BLaER1 treated with 17β-estradiol and CSF1 and Interleukin-3, amounts not matched to agents 10 nM and 100 nM (cell line): ENCODE results near the gene AUTS2.

ENCODE experiments used
- H3K27ac ChIP-seq, 11 experiments: shearing (Covaris generic); formaldehyde crosslinking; 2 replicates each; pipeline ENCODE4 v1.8.1; 2022
- H3K27me3 ChIP-seq, 11 experiments: shearing (Covaris generic); formaldehyde crosslinking; 2 replicates each; pipeline ENCODE4 v1.8.1; 2022
- H3K36me3 ChIP-seq, 11 experiments: shearing (Covaris generic); formaldehyde crosslinking; 2 replicates each; pipeline ENCODE4 v1.8.1; 2022
- H3K4me1 ChIP-seq, 10 experiments: shearing (Covaris generic); formaldehyde crosslinking; 2 replicates each; pipeline ENCODE4 v1.8.1; 2022
- H3K4me2 ChIP-seq, 11 experiments: shearing (Covaris generic); formaldehyde crosslinking; 2 replicates each; pipeline ENCODE4 v1.8.1; 2022
- H3K4me3 ChIP-seq, 10 experiments: shearing (Covaris generic); formaldehyde crosslinking; 2 replicates each; pipeline ENCODE4 v1.8.1; 2022
- H3K9ac ChIP-seq, 11 experiments: shearing (Covaris generic); formaldehyde crosslinking; 2 replicates each; pipeline ENCODE4 v1.8.1; 2022
- H3K9me3 ChIP-seq, 11 experiments: shearing (Covaris generic); formaldehyde crosslinking; replicated peaks in 1 of 11; 2 replicates each; pipeline ENCODE4 v1.8.1; 2022
- H4K20me1 ChIP-seq, 11 experiments: shearing (Covaris generic); formaldehyde crosslinking; 2 replicates each; pipeline ENCODE4 v1.8.1; 2022
- Cebpa-rat ChIP-seq, 11 experiments: shearing (Covaris generic); IDR thresholded peaks; 2 replicates each; pipeline ENCODE4 v1.8.1; 2022

AUTS2 gene

GRCh38 chr7:70580161-70580560, 981.9 kb downstream of the AUTS2 start:
- Histone ChIP-seq H3K9ac (no peak overlapping the region), H3K4me2 (peak overlapping the region in 10 of 11 experiments; percentile 17 to 59 (median 44); a peak in 17 of 22 replicates)

GRCh38 chr7:70582927-70583895, 984.9 kb downstream of the AUTS2 start:
- no peak overlapping the region for H3K9ac ChIP-seq
- H3K4me2 ChIP-seq: peak overlapping the region in 4 of 11 experiments; percentile 8 to 30 (median 15); a peak in 4 of 22 replicates
- H3K9me3 ChIP-seq: peaks cover 0 to 8% (median 2%) of the 10 kb centered on the region in 11 experiments; a peak in 9 of 22 replicates
- H3K36me3 ChIP-seq: peaks cover 0 to 15% (median 4%) of the 10 kb centered on the region in 11 experiments; a peak in 7 of 22 replicates
- no peak overlapping the region for H3K27ac ChIP-seq
- no peaks in the 10 kb centered on the region for H4K20me1 ChIP-seq
- H3K27me3 ChIP-seq: no peaks in the 10 kb centered on the region
- no peak for TF ChIP-seq Cebpa-rat (IDR thresholded peaks at IDR 0.05)
- peaks cover 10 to 30% (median 14%) of the 10 kb centered on the region in 10 experiments; a peak in 19 of 20 replicates for H3K4me1 ChIP-seq
- no peak overlapping the region for H3K4me3 ChIP-seq

More at GRCh38 chr7:70580161-70580560, 981.9 kb downstream of the AUTS2 start:
- H3K36me3 ChIP-seq: peaks cover 0 to 19% (median 4%) of the 10 kb centered on the region in 11 experiments; a peak in 6 of 22 replicates
- peaks cover 10 to 39% (median 17%) of the 10 kb centered on the region in 10 experiments for H3K4me1 ChIP-seq
- H3K9me3 ChIP-seq: peaks cover 0 to 23% (median 6%) of the 10 kb centered on the region in 11 experiments; a peak in 10 of 22 replicates
- TF ChIP-seq Cebpa-rat (IDR thresholded peaks at IDR 0.05): no peak
- no peak overlapping the region for H3K27ac ChIP-seq
- H3K27me3 ChIP-seq: no peaks in the 10 kb centered on the region
- H3K4me3 ChIP-seq: no peak overlapping the region
- no peaks in the 10 kb centered on the region for H4K20me1 ChIP-seq

- H3K4me2 ChIP-seq: no peak overlapping the region
- peaks cover 10 to 30% (median 14%) of the 10 kb centered on the region in 10 experiments; a peak in 19 of 20 replicates for H3K4me1 ChIP-seq
- H4K20me1 ChIP-seq: no peaks in the 10 kb centered on the region
- peaks cover 0 to 15% (median 4%) of the 10 kb centered on the region in 11 experiments; a peak in 7 of 22 replicates for H3K36me3 ChIP-seq
- H3K9ac ChIP-seq: no peak overlapping the region
- H3K4me3 ChIP-seq: no peak overlapping the region
- H3K27ac ChIP-seq: no peak overlapping the region
- H3K9me3 ChIP-seq: no peaks in the 10 kb centered on the region
- no peak for TF ChIP-seq Cebpa-rat (IDR thresholded peaks at IDR 0.05)
- H3K27me3 ChIP-seq: no peaks in the 10 kb centered on the region
Measured at GRCh38 chr7:70583965-70584883, 985.9 kb downstream of the AUTS2 start.

- H3K36me3 ChIP-seq: peaks cover 0 to 13% (median 3%) of the 10 kb centered on the region in 11 experiments; a peak in 7 of 22 replicates
- H3K9ac ChIP-seq: no peak overlapping the region
- no peaks in the 10 kb centered on the region for H3K9me3 ChIP-seq
- no peaks in the 10 kb centered on the region for H3K27me3 ChIP-seq
- no peaks in the 10 kb centered on the region for H4K20me1 ChIP-seq
- H3K27ac ChIP-seq: no peak overlapping the region
- H3K4me1 ChIP-seq: peaks cover 2 to 24% (median 6%) of the 10 kb centered on the region in 10 experiments; a peak in 17 of 20 replicates
- H3K4me2 ChIP-seq: no peak overlapping the region
- TF ChIP-seq Cebpa-rat (IDR thresholded peaks at IDR 0.05): no peak
- H3K4me3 ChIP-seq: no peak overlapping the region
Measured at GRCh38 chr7:70585071-70585470, 986.8 kb downstream of the AUTS2 start.

- Histone ChIP-seq H3K4me1 (peaks cover 0 to 24% (median 4%) of the 10 kb centered on the region in 10 experiments; a peak in 6 of 20 replicates), H3K4me2 (no peak overlapping the region)
Measured at GRCh38 chr7:70586822-70587221, 988.5 kb downstream of the AUTS2 start.

GRCh38 chr7:70587739-70588138, 989.5 kb downstream of the AUTS2 start:
- Histone ChIP-seq H3K27me3 (no peaks in the 10 kb centered on the region), H3K4me3 (no peak overlapping the region), H3K9ac (no peak overlapping the region), H3K36me3 (peaks cover 0 to 7% (median 0%) of the 10 kb centered on the region in 11 experiments; a peak in 2 of 22 replicates), H3K4me2 (no peak overlapping the region), H3K9me3 (no peaks in the 10 kb centered on the region), H4K20me1 (no peaks in the 10 kb centered on the region), H3K4me1 (peaks cover 0 to 17% (median 4%) of the 10 kb centered on the region in 10 experiments; a peak in 6 of 20 replicates), H3K27ac (no peak overlapping the region)
- no peak for TF ChIP-seq Cebpa-rat (IDR thresholded peaks at IDR 0.05)

More at GRCh38 chr7:70586822-70587221, 988.5 kb downstream of the AUTS2 start:
- no peak overlapping the region for H3K4me3 ChIP-seq
- no peaks in the 10 kb centered on the region for H3K27me3 ChIP-seq
- no peak for TF ChIP-seq Cebpa-rat (IDR thresholded peaks at IDR 0.05)
- H4K20me1 ChIP-seq: no peaks in the 10 kb centered on the region
- H3K9me3 ChIP-seq: no peaks in the 10 kb centered on the region
- H3K36me3 ChIP-seq: peaks cover 0 to 7% (median 0%) of the 10 kb centered on the region in 11 experiments; a peak in 2 of 22 replicates
- H3K27ac ChIP-seq: no peak overlapping the region
- no peak overlapping the region for H3K9ac ChIP-seq

- Histone ChIP-seq H3K27me3 (0 out of 22 replicates have a peak, but pooled peaks cover 0 to 1% (median 0%) of the 10 kb centered on the region in 11 experiments), H3K4me3 (no peak overlapping the region), H3K9ac (no peak overlapping the region), H3K9me3 (no peaks in the 10 kb centered on the region), H3K4me1 (peaks cover 0 to 13% (median 3%) of the 10 kb centered on the region in 10 experiments; a peak in 12 of 20 replicates), H3K27ac (no peak overlapping the region), H3K4me2 (no peak overlapping the region), H4K20me1 (peaks cover 0 to 2% (median 0%) of the 10 kb centered on the region in 11 experiments; a peak in 2 of 22 replicates), H3K36me3 (peaks cover 0 to 7% (median 0%) of the 10 kb centered on the region in 11 experiments; a peak in 2 of 22 replicates)
- no peak for TF ChIP-seq Cebpa-rat (IDR thresholded peaks at IDR 0.05)
Measured at GRCh38 chr7:70588191-70588921, 990.1 kb downstream of the AUTS2 start.

- peaks cover 0 to 17% (median 7%) of the 10 kb centered on the region in 10 experiments; a peak in 14 of 20 replicates for H3K4me1 ChIP-seq
- no peak for TF ChIP-seq Cebpa-rat (IDR thresholded peaks at IDR 0.05)
- peaks cover 0 to 8% (median 5%) of the 10 kb centered on the region in 11 experiments; a peak in 18 of 22 replicates for H3K27me3 ChIP-seq
- H3K4me3 ChIP-seq: no peak overlapping the region
- no peak overlapping the region for H3K4me2 ChIP-seq
- H4K20me1 ChIP-seq: peaks cover 0 to 8% (median 3%) of the 10 kb centered on the region in 11 experiments; a peak in 7 of 22 replicates
- H3K9me3 ChIP-seq: no peaks in the 10 kb centered on the region
- no peak overlapping the region for H3K27ac ChIP-seq
- no peak overlapping the region for H3K9ac ChIP-seq
- H3K36me3 ChIP-seq: peaks cover 0 to 7% (median 0%) of the 10 kb centered on the region in 11 experiments; a peak in 2 of 22 replicates
Measured at GRCh38 chr7:70589010-70589409, 990.7 kb downstream of the AUTS2 start.
